NCI-H1694 treated with DMSO at 0.1 percent for 48 hours (cell line): Measurements from ENCODE around the gene PSMA2.

ENCODE experiments used
- DNase-seq: peaks from one replicate; lab custom pipeline; 2025; lab: John Stamatoyannopoulos, UW

Gene PSMA2

GRCh38 chr7:42940985-42941847, 9.2 kb upstream of the PSMA2 start:
- DNase-seq: peak; percentile 50

- no peak for DNase-seq
Measured at GRCh38 chr7:42939457-42940240, 7.7 kb upstream of the PSMA2 start.

GRCh38 chr7:42935861-42936260, 3.9 kb upstream of the PSMA2 start:
- no peak for DNase-seq

- DNase-seq: no peak
Measured at GRCh38 chr7:42934291-42934690, 2.3 kb upstream of the PSMA2 start.

- no peak for DNase-seq
Measured at GRCh38 chr7:42932811-42933591, 1.0 kb upstream of the PSMA2 start.

- DNase-seq: no peak
Measured at GRCh38 chr7:42931447-42931833, 534 bp downstream of the PSMA2 start.

GRCh38 chr7:42930889-42931288, 1.1 kb downstream of the PSMA2 start:
- no peak for DNase-seq

- DNase-seq: no peak
Measured at GRCh38 chr7:42929449-42929848, 2.5 kb downstream of the PSMA2 start.

- no peak for DNase-seq
Measured at GRCh38 chr7:42928754-42929153, 3.2 kb downstream of the PSMA2 start.

- DNase-seq: no peak
Measured at GRCh38 chr7:42926204-42926603, 5.8 kb downstream of the PSMA2 start.

- DNase-seq: no peak
Measured at GRCh38 chr7:42925630-42926029, 6.3 kb downstream of the PSMA2 start.

- no peak for DNase-seq
Measured at GRCh38 chr7:42924223-42924838, 7.6 kb downstream of the PSMA2 start.

- DNase-seq: no peak
Measured at GRCh38 chr7:42922017-42922753, 9.8 kb downstream of the PSMA2 start.

GRCh38 chr7:42915356-42915755, 16.6 kb downstream of the PSMA2 start:
- DNase-seq: no peak

GRCh38 chr7:42914421-42915045, 17.4 kb downstream of the PSMA2 start:
- DNase-seq: no peak

- no peak for DNase-seq
Measured at GRCh38 chr7:42914009-42914408, 18.0 kb downstream of the PSMA2 start.

- DNase-seq: no peak
Measured at GRCh38 chr7:42913591-42913990, 18.4 kb downstream of the PSMA2 start.

- DNase-seq: peak; percentile 95
Measured at GRCh38 chr7:42911454-42912447, 20.2 kb downstream of the PSMA2 start, which contains the start of gene C7orf25. Gene C7orf25 (minus strand): TSS chr7:42912070. CDS start chr7:42910900, 1,170 bp downstream.

- no peak for DNase-seq
Measured at GRCh38 chr7:42910306-42910705, 21.7 kb downstream of the PSMA2 start.
